ENCODE measurements around the gene TRIM17. TPM values are rescaled to one million over a fixed set of nuclear protein-coding genes. Genes with fewer than 3 reads are reported as not detected.

Gene TRIM17
- polyA plus RNA-seq, 1 of the 3 experiments (the other 2 are of a cell fraction) = 1.6 TPM

DNA sequence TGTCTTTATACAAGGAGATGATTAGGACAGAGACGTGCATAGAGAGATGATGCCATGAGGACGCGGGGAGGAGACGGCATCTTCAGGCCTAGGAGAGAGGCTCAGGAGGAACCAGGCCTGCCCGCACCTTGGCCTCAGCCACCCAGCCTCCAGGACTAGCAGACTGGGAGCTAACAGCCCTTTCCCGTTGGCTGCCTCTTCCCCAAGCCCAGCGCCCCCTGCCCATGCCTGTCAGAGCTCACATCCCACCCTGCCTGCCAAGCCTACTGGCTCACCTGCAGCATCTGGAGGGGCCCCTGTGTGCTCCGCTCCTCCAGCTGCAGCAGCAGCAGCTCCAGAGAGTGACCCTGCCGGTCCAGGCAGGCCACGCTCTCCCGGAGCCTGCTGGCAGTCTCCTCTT is 6.0 kb downstream of the TRIM17 start:
- peaks cover 4 to 19% of the 10 kb centered on the region in 2 experiments; a peak in 3 of 4 replicates for H3K4me1 ChIP-seq (ENCODE audit: control insufficient read depth in 1 of 2, insufficient read depth in 2 of 2, low read depth in 1 of 2, low read length in 1 of 2)

DNA sequence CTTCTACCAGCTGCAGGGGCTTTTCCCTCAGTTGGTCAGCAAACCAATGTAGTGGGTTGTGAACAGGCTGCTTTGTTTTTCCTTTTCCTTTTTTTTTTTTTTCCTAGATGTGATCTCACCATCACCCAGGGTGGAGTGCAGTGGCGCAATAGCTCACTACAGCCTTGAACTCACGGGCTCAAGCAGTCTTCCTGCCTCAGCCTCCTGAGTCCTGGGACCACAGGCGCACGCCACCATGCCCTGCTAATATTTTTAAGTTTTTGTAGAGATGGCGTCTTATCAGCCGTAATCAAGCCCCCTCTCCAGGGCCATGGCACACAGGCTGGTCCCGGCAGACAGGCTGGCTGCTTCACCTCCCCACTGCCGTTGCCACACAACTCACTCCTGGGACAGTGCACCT is 6.6 kb downstream of the TRIM17 start:
- peaks cover 4 to 24% of the 10 kb centered on the region in 2 experiments for H3K4me1 ChIP-seq (ENCODE audit: control insufficient read depth in 1 of 2, insufficient read depth in 2 of 2, low read depth in 1 of 2, low read length in 1 of 2)
- ChIA-PET CTCF (no interaction called here), POLR2A (interaction anchor here (1.0 kb wide), 1 partner anchor 47 kb away, joined by 3 read pairs; a partner anchor contains a TSS)
- H3K36me3 ChIP-seq (replicated peaks in 1 of 2; ENCODE audit: control insufficient read depth in 1 of 2, insufficient read depth in 2 of 2, low read length in 1 of 2) = peaks cover 0 to 3% of the 10 kb centered on the region in 2 experiments
- no peak for DNase-seq
- H3K4me3 ChIP-seq (ENCODE audit: low read depth in 2 of 2, low read length in 1 of 2) = no peak overlapping the region
- no peak overlapping the region for H3K9ac ChIP-seq
- no peak overlapping the region for H3K4me2 ChIP-seq
- no peak overlapping the region for H2AFZ ChIP-seq (ENCODE audit: low read depth)
- WGBS (ENCODE audit: low lambda C conversion rate) = 87% methylated on average over 8 of the region's 8 CpGs
- H3K9me3 ChIP-seq = no peaks in the 10 kb centered on the region
- H3F3A ChIP-seq (replicated peaks; ENCODE audit: insufficient read depth) = no peaks in the 10 kb centered on the region
- H4K20me1 ChIP-seq (ENCODE audit: insufficient read depth) = peaks cover 8% of the 10 kb centered on the region
- no peaks in the 10 kb centered on the region for H3K9me2 ChIP-seq
- H3K27me3 ChIP-seq (ENCODE audit: insufficient read depth) = no peaks in the 10 kb centered on the region
- peaks cover 31% of the 10 kb centered on the region for H3K79me2 ChIP-seq (ENCODE audit: insufficient read depth)
- H3K27ac ChIP-seq (ENCODE audit: low read depth in 2 of 2, low read length in 1 of 2) = no peak overlapping the region
- TF ChIP-seq MXI1 (IDR thresholded peaks at IDR 0.05; ENCODE audit: low read depth, low read length) = no peak
- TF ChIP-seq SMC3 (IDR thresholded peaks at IDR 0.05; ENCODE audit: low read depth, low read length) = no peak
- TF ChIP-seq, protein P1, sequence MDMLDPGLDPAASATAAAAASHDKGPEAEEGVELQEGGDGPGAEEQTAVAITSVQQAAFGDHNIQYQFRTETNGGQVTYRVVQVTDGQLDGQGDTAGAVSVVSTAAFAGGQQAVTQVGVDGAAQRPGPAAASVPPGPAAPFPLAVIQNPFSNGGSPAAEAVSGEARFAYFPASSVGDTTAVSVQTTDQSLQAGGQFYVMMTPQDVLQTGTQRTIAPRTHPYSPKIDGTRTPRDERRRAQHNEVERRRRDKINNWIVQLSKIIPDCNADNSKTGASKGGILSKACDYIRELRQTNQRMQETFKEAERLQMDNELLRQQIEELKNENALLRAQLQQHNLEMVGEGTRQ (IDR thresholded peaks at IDR 0.05; ENCODE audit: borderline replicate concordance, low read depth, low read length) = no peak
- TF ChIP-seq GATA2 (CRISPR knock-in tag; IDR thresholded peaks at IDR 0.05) = no peak
- TF ChIP-seq GABPA (IDR thresholded peaks at IDR 0.05; ENCODE audit: low read depth) = no peak
- TF ChIP-seq, protein P2, sequence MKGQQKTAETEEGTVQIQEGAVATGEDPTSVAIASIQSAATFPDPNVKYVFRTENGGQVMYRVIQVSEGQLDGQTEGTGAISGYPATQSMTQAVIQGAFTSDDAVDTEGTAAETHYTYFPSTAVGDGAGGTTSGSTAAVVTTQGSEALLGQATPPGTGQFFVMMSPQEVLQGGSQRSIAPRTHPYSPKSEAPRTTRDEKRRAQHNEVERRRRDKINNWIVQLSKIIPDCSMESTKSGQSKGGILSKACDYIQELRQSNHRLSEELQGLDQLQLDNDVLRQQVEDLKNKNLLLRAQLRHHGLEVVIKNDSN (IDR thresholded peaks at IDR 0.05; ENCODE audit: borderline replicate concordance, low read depth) = no peak
- TF ChIP-seq REST (IDR thresholded peaks at IDR 0.05; ENCODE audit: low read depth, low read length) = no peak
- TF ChIP-seq, protein P3, sequence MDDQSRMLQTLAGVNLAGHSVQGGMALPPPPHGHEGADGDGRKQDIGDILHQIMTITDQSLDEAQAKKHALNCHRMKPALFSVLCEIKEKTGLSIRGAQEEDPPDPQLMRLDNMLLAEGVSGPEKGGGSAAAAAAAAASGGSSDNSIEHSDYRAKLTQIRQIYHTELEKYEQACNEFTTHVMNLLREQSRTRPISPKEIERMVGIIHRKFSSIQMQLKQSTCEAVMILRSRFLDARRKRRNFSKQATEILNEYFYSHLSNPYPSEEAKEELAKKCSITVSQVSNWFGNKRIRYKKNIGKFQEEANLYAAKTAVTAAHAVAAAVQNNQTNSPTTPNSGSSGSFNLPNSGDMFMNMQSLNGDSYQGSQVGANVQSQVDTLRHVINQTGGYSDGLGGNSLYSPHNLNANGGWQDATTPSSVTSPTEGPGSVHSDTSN (IDR thresholded peaks at IDR 0.05) = no peak
- no peak for TF ChIP-seq CHD2 (IDR thresholded peaks at IDR 0.05; ENCODE audit: low read length, partially characterized antibody)
- no peak for TF ChIP-seq RAD21 (IDR thresholded peaks at IDR 0.05; ENCODE audit: low read length)

More for the DNA sequence above, 6.0 kb downstream of the TRIM17 start:
- no peak for TF ChIP-seq MEF2A (IDR thresholded peaks at IDR 0.05; ENCODE audit: borderline replicate concordance, low read depth)
- no peak for TF ChIP-seq GABPA (IDR thresholded peaks at IDR 0.05; ENCODE audit: low read depth)
- TF ChIP-seq, protein P4, sequence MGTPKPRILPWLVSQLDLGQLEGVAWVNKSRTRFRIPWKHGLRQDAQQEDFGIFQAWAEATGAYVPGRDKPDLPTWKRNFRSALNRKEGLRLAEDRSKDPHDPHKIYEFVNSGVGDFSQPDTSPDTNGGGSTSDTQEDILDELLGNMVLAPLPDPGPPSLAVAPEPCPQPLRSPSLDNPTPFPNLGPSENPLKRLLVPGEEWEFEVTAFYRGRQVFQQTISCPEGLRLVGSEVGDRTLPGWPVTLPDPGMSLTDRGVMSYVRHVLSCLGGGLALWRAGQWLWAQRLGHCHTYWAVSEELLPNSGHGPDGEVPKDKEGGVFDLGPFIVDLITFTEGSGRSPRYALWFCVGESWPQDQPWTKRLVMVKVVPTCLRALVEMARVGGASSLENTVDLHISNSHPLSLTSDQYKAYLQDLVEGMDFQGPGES (IDR thresholded peaks at IDR 0.05; ENCODE audit: low read depth, low read length) = no peak
- no peak for TF ChIP-seq ELF1 (IDR thresholded peaks at IDR 0.05)
- TF ChIP-seq, protein P2 (IDR thresholded peaks at IDR 0.05; ENCODE audit: borderline replicate concordance, low read depth) = no peak
- TF ChIP-seq, protein P3 (IDR thresholded peaks at IDR 0.05) = no peak
- TF ChIP-seq SMC3 (IDR thresholded peaks at IDR 0.05; ENCODE audit: low read depth, low read length) = no peak
- no peak for TF ChIP-seq GATA2 (CRISPR knock-in tag; IDR thresholded peaks at IDR 0.05)
- no peak for TF ChIP-seq YY1 (IDR thresholded peaks at IDR 0.05; ENCODE audit: low read depth)
- no peak for TF ChIP-seq FOXM1 (IDR thresholded peaks at IDR 0.05; ENCODE audit: low read depth)
- ChIA-PET POLR2A (interaction anchor here (1.0 kb wide), 1 partner anchor 47 kb away, joined by 3 read pairs; a partner anchor contains a TSS), CTCF (no interaction called here)
- Histone ChIP-seq H3K36me3 (replicated peaks in 1 of 2; ENCODE audit: control insufficient read depth in 1 of 2, insufficient read depth in 2 of 2, low read length in 1 of 2) (peaks cover 0 to 3% of the 10 kb centered on the region in 2 experiments), H2AFZ (ENCODE audit: low read depth) (no peak overlapping the region), H3K79me2 (ENCODE audit: insufficient read depth) (peaks cover 24% of the 10 kb centered on the region), H3K4me3 (ENCODE audit: low read depth in 2 of 2, low read length in 1 of 2) (no peak overlapping the region), H3K9ac (no peak overlapping the region), H3K9me3 (no peaks in the 10 kb centered on the region), H3F3A (replicated peaks; ENCODE audit: insufficient read depth) (no peaks in the 10 kb centered on the region), H3K27me3 (ENCODE audit: insufficient read depth) (no peaks in the 10 kb centered on the region), H3K27ac (ENCODE audit: low read depth in 2 of 2, low read length in 1 of 2) (no peak overlapping the region), H3K9me2 (no peaks in the 10 kb centered on the region), H3K4me2 (no peak overlapping the region), H4K20me1 (ENCODE audit: insufficient read depth) (peaks cover 2% of the 10 kb centered on the region)
- no peak for DNase-seq
- 95% methylated on average over 6 of the region's 11 CpGs for WGBS (ENCODE audit: low lambda C conversion rate)
